Endodermal cell (in vitro differentiated cells): Measurements from ENCODE around the gene CTU1. TPM values are rescaled to one million over a fixed set of nuclear protein-coding genes. Genes with fewer than 3 reads are reported as not detected.

Experiments
- DNase-seq: peaks from one replicate; pipeline ENCODE4 v3.0.0-alpha.2; 2017
- H3K27ac ChIP-seq: 2 replicates; pipeline ENCODE4 v1.5.1; 2013; ENCODE audit warnings: mild to moderate bottlenecking, low read depth, low read length, moderate library complexity
- H3K27me3 ChIP-seq: 2 replicates; pipeline ENCODE4 v1.6.1; 2013; ENCODE audit warnings: mild to moderate bottlenecking, low read length, moderate library complexity; ENCODE audit not compliant: insufficient read depth, control insufficient read depth, poor library complexity, severe bottlenecking
- H3K36me3 ChIP-seq: 2 replicates; pipeline ENCODE4 v1.7.0; 2013; ENCODE audit warnings: mild to moderate bottlenecking, low read length, moderate library complexity; ENCODE audit not compliant: control insufficient read depth, insufficient read depth
- H3K4me1 ChIP-seq: one replicate; pipeline ENCODE4 v1.7.0; 2013; ENCODE audit warnings: low read length; ENCODE audit not compliant: control insufficient read depth, insufficient read depth
- H3K4me3 ChIP-seq: 2 replicates; pipeline ENCODE4 v1.5.1; 2013; ENCODE audit warnings: mild to moderate bottlenecking, low read length, moderate library complexity
- H3K9ac ChIP-seq: 2 replicates; pipeline ENCODE4 v1.6.1; 2013; ENCODE audit warnings: mild to moderate bottlenecking, low read length, moderate library complexity; ENCODE audit not compliant: poor library complexity, severe bottlenecking; ENCODE audit errors: extremely low read depth
- H3K9me3 ChIP-seq: 2 replicates; pipeline ENCODE4 v1.6.1; 2013; ENCODE audit warnings: mild to moderate bottlenecking, low read length, moderate library complexity; ENCODE audit not compliant: control insufficient read depth
- H3K27ac Mint-ChIP-seq: 2 replicates; pipeline ENCODE4 v1.8.0; 2020; ENCODE audit warnings: mixed read lengths
- H3K27me3 Mint-ChIP-seq: 2 replicates; pipeline ENCODE4 v1.8.0; 2021; ENCODE audit warnings: mild to moderate bottlenecking, mixed read lengths; ENCODE audit not compliant: insufficient read depth
- H3K36me3 Mint-ChIP-seq: 2 replicates; pipeline ENCODE4 v1.8.0; 2020; ENCODE audit warnings: low read depth, mixed read lengths
- H3K4me1 Mint-ChIP-seq: 2 replicates; pipeline ENCODE4 v1.8.0; 2020; ENCODE audit warnings: mixed read lengths
- H3K4me3 Mint-ChIP-seq: 2 replicates; pipeline ENCODE4 v1.8.0; 2020; ENCODE audit warnings: mild to moderate bottlenecking, moderate library complexity, mixed read lengths
- H3K9me3 Mint-ChIP-seq: 2 replicates; pipeline ENCODE4 v1.8.0; 2020; ENCODE audit warnings: mild to moderate bottlenecking, mixed read lengths
- WGBS, 2 experiments: methylation state at CpG; one replicate each; pipeline versions ENCODE4 v1.1.5 to v1.1.7; 2013; ENCODE audit warnings: missing lambda C conversion rate in 2 of 2, mixed read lengths in 1 of 2; ENCODE audit not compliant: insufficient coverage in 1 of 2, insufficient read length in 1 of 2; 5-methylcytosine and 5-hydroxymethylcytosine counted together
- total RNA-seq, 2 donors: library from RNA; stranded (reverse); fragmentation: NEBNext Ultra II Directional in 1 of 2; extraction: Animal tissue kit (Norgen Biotek cat#: 25700) in 1 of 2; gene quantifications; 2 replicates in 1 of 2; 3 replicates in 1 of 2; pipeline ENCODE4 v1.2.1, GENCODE V29; 2021
- TF ChIP-seq, protein P1 (sequence below): fragments of 200-600 bp; sonication (generic); conservative IDR thresholded peaks from 2 replicates; pipeline ENCODE4 v1.5.0; 2021; ENCODE audit warnings: antibody characterized with exemption, mild to moderate bottlenecking

The CTU1 gene
- total RNA-seq, 2 donors from 2014 or later: 5.1 to 5.7 TPM

GRCh38 chr19:51146751-51147150, 38.5 kb upstream of the CTU1 start:
- no peaks in the 10 kb centered on the region for H3K36me3 Mint-ChIP-seq
- peaks cover 9% of the 10 kb centered on the region for H3K27me3 Mint-ChIP-seq
- H3K4me1 Mint-ChIP-seq: peaks cover 9% of the 10 kb centered on the region

DNA sequence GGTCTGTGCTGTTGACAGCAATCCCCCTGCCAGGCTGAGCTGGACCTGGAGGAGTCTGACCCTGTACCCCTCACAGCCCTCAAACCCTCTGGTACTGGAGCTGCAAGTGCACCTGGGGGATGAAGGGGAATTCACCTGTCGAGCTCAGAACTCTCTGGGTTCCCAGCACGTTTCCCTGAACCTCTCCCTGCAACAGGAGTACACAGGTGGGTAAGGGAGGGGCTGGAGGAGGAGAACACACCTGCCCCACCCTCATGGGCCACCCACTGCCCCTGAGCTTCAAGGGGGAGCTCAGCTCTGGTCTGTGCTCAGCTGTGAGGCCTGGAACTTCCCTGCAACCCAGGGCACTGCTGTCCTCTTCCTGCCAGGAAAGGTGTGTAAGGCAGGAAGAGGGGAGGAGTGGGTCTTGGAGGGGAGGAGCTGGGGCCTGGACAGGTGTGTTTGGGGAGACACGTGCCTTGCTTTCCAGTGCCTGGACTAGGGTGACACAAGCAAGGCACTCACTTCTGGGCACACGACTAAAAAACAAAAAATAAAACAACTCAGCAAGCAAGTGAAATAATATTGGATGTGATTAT, 37.8 kb upstream of the CTU1 start:
- no peak overlapping the region for H3K9ac ChIP-seq
- no peak overlapping the region for H3K27ac ChIP-seq
- no peaks in the 10 kb centered on the region for H3K27me3 ChIP-seq
- DNase-seq: peak; percentile 36
- Mint-ChIP-seq H3K27ac (no peak overlapping the region), H3K27me3 (peaks cover 12% of the 10 kb centered on the region), H3K36me3 (no peaks in the 10 kb centered on the region), H3K9me3 (no peaks in the 10 kb centered on the region), H3K4me1 (peaks cover 9% of the 10 kb centered on the region), H3K4me3 (no peak overlapping the region)
- 87% methylated on average over 3 of the region's 4 CpGs; no CpG with 5 or more reads in 1 of the 2 experiments for WGBS, 2 experiments
- peaks cover 4% of the 10 kb centered on the region for H3K4me1 ChIP-seq
- TF ChIP-seq, protein P1, sequence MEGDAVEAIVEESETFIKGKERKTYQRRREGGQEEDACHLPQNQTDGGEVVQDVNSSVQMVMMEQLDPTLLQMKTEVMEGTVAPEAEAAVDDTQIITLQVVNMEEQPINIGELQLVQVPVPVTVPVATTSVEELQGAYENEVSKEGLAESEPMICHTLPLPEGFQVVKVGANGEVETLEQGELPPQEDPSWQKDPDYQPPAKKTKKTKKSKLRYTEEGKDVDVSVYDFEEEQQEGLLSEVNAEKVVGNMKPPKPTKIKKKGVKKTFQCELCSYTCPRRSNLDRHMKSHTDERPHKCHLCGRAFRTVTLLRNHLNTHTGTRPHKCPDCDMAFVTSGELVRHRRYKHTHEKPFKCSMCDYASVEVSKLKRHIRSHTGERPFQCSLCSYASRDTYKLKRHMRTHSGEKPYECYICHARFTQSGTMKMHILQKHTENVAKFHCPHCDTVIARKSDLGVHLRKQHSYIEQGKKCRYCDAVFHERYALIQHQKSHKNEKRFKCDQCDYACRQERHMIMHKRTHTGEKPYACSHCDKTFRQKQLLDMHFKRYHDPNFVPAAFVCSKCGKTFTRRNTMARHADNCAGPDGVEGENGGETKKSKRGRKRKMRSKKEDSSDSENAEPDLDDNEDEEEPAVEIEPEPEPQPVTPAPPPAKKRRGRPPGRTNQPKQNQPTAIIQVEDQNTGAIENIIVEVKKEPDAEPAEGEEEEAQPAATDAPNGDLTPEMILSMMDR: no peak
- no peaks in the 10 kb centered on the region for H3K36me3 ChIP-seq
- H3K4me3 ChIP-seq: no peak overlapping the region
- no peaks in the 10 kb centered on the region for H3K9me3 ChIP-seq

More at GRCh38 chr19:51146751-51147150, 38.5 kb upstream of the CTU1 start:
- H3K27ac Mint-ChIP-seq: no peak overlapping the region
- Histone ChIP-seq H3K27ac (no peak overlapping the region), H3K4me3 (no peak overlapping the region), H3K9me3 (no peaks in the 10 kb centered on the region), H3K27me3 (no peaks in the 10 kb centered on the region), H3K36me3 (no peaks in the 10 kb centered on the region), H3K4me1 (peaks cover 4% of the 10 kb centered on the region), H3K9ac (no peak overlapping the region)
- H3K9me3 Mint-ChIP-seq: no peaks in the 10 kb centered on the region
- DNase-seq: peak; percentile 17
- H3K4me3 Mint-ChIP-seq: no peak overlapping the region
- 96 to 100% methylated on average over 3 to 7 of the region's 7 CpGs for WGBS, 2 experiments
- TF ChIP-seq, protein P1: no peak

DNA sequence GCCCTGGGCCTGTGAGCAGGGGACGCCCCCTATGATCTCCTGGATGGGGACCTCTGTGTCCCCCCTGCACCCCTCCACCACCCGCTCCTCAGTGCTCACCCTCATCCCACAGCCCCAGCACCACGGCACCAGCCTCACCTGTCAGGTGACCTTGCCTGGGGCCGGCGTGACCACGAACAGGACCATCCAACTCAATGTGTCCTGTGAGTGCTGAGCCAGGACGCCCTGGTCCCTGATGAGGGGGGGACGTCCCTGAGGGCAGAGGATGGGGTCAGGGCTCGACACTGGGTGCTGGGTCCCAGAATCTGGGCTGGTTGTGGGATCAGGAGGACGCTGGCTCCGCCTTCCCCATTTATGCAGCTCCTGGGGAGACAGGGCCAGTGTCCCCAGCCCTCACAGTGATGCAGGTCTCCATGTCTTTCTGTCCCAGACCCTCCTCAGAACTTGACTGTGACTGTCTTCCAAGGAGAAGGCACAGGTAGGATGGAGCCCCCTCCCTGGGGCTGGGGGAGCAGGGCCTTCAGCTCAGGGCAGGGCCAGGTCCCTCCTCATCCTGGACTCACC, 36.4 kb upstream of the CTU1 start:
- Mint-ChIP-seq H3K27me3 (peaks cover 7% of the 10 kb centered on the region), H3K27ac (no peak overlapping the region), H3K36me3 (no peaks in the 10 kb centered on the region), H3K4me1 (peaks cover 16% of the 10 kb centered on the region), H3K4me3 (no peak overlapping the region), H3K9me3 (no peaks in the 10 kb centered on the region)
- H3K27ac ChIP-seq: no peak overlapping the region
- H3K4me1 ChIP-seq: peaks cover 4% of the 10 kb centered on the region
- no peak overlapping the region for H3K9ac ChIP-seq
- H3K4me3 ChIP-seq: no peak overlapping the region
- no peaks in the 10 kb centered on the region for H3K36me3 ChIP-seq
- TF ChIP-seq, protein P1: no peak
- no peaks in the 10 kb centered on the region for H3K9me3 ChIP-seq
- no peak for DNase-seq
- no peaks in the 10 kb centered on the region for H3K27me3 ChIP-seq
- WGBS, 2 experiments: 93 to 100% methylated on average over 1 to 11 of the region's 11 CpGs
